ENCODE results near the gene GPR155.

Gene GPR155

GRCh38 chr2:174482854-174483253 lies 4.0 kb downstream of the GPR155 start:
- DNase-seq (ENCODE audit: low read depth), result no peak
- no peak overlapping the region for H3K4me3 ChIP-seq (ENCODE audit: low read length)
- TF ChIP-seq CTCF (IDR thresholded peaks at IDR 0.05; ENCODE audit: insufficient read depth, low read depth, low read length, missing control alignments), result no peak

DNA sequence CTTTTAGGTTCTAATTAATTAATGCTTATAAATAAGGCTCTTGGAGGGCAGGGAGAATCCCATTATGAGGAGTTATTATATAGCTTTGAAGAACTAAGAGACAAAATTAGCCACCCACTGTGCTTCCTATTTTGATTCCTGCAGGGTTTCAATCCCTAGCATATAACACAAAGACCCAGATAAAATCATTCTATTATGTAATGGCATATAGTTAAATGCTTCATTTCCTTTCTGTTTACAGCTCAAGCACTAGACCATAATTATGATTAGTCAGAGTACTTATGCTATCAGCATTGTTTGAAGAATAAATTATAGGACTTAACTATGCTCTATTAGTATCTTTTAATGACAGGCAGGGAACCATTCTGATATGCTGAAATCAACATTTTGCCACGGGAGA lies 9.1 kb downstream of the GPR155 start:
- TF ChIP-seq CTCF (IDR thresholded peaks at IDR 0.05; ENCODE audit: insufficient read depth, low read depth, low read length, missing control alignments), result no peak
- H3K4me3 ChIP-seq (ENCODE audit: low read length), result no peak overlapping the region
- no peak for DNase-seq (ENCODE audit: low read depth)

DNA sequence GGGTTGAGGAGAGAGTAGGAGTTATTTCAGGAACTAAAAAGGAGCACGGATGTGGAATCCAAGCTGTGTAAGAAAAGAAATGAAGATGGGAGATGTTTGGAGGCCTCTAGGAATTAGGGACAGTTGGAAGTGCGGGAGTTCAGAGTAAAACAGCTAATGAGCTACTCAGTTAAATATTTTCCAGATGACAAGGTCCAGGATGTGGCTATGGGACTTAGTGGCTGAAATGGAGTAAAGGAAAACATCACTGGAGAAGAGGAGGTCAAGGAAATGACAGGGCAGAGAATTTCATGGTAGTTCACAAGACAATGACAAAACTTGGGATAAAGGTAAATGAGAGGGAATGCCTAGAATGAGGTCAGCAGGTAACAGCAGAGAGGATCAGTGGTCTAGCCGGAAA lies 13.0 kb downstream of the GPR155 start:
- no peak for DNase-seq (ENCODE audit: low read depth)
- no peak overlapping the region for H3K4me3 ChIP-seq (ENCODE audit: low read length)
- no peak for TF ChIP-seq CTCF (IDR thresholded peaks at IDR 0.05; ENCODE audit: insufficient read depth, low read depth, low read length, missing control alignments)

DNA sequence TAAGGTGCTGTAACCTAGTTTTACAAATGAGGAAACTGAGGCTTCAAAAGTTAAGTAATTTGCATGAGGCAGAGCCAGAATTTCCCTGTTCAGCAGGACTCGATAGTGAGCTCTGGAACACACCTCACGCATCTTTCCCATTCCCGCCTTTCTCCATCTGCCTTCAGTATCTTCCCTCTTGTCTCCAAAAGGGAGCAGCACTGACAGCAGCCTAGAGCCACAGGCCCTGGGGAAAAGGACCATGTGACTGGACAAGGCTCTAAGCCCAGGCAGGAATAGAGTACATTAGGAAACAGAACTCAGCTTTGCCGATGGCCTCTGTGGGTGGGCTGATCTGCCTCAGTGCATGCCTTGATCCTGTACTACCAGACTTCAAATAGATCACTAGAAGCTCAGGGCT lies 21.5 kb downstream of the GPR155 start:
- no peak for TF ChIP-seq CTCF (IDR thresholded peaks at IDR 0.05; ENCODE audit: insufficient read depth, low read depth, low read length, missing control alignments)
- no peak for DNase-seq (ENCODE audit: low read depth)

GRCh38 chr2:174461221-174461620 lies 25.6 kb downstream of the GPR155 start:
- no peak for DNase-seq (ENCODE audit: low read depth)
- no peak for TF ChIP-seq CTCF (IDR thresholded peaks at IDR 0.05; ENCODE audit: insufficient read depth, low read depth, low read length, missing control alignments)
- H3K4me3 ChIP-seq (ENCODE audit: low read length), result no peak overlapping the region

More for the DNA sequence above, 21.5 kb downstream of the GPR155 start:
- H3K4me3 ChIP-seq (ENCODE audit: low read length), result no peak overlapping the region

DNA sequence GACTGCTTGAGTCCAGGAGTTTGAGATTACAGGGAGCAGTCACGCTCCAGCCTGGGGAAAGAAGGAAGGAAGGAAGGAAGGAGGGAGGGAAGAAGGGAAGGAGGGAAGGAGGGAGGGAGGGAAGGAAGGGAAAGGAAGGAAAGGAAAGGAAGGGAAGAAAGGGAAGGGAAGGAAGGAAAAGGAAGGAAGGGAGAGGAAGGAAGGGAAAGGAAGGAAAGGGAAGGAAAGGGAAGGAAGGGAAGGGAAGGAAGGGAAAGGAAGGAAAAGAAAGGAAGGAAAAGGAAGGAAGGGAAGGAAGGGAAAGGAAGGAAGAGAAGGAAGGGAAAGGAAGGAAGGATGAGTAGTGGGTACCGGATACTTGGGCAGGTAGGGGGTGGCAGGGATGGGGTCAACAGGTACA lies 32.3 kb downstream of the GPR155 start:
- no peak for DNase-seq (ENCODE audit: low read depth)
- TF ChIP-seq CTCF (IDR thresholded peaks at IDR 0.05; ENCODE audit: insufficient read depth, low read depth, low read length, missing control alignments), result no peak
- H3K4me3 ChIP-seq (ENCODE audit: low read length), result no peak overlapping the region

GRCh38 chr2:174450021-174450816 lies 36.6 kb downstream of the GPR155 start:
- no peak overlapping the region for H3K4me3 ChIP-seq (ENCODE audit: low read length)
- TF ChIP-seq CTCF (IDR thresholded peaks at IDR 0.05; ENCODE audit: insufficient read depth, low read depth, low read length, missing control alignments), result no peak
- no peak for DNase-seq (ENCODE audit: low read depth)
